NCI-H2081 (cell line): Measurements from ENCODE around the gene ALG5.

Experiments used
- DNase-seq, 2 experiments: peaks; one replicate each; lab custom pipeline; 2025; lab: John Stamatoyannopoulos, UW

The ALG5 gene

GRCh38 chr13:36999054-36999714 is at the start of gene ALG5:
Gene ALG5 (minus strand): TSS chr13:36999340. CDS start chr13:36999300, 40 bp downstream.
- peak; percentile 74 to 88 for DNase-seq

GRCh38 chr13:37047846-37048245 is 48.7 kb upstream of the ALG5 start:
- no peak for DNase-seq

- no peak for DNase-seq
Measured at GRCh38 chr13:37047032-37047431, 47.9 kb upstream of the ALG5 start.

GRCh38 chr13:37046062-37046461 is 46.9 kb upstream of the ALG5 start:
- DNase-seq, result no peak

GRCh38 chr13:37040789-37041188 is 41.6 kb upstream of the ALG5 start:
- no peak for DNase-seq

- DNase-seq, result no peak
Measured at GRCh38 chr13:37039896-37040295, 40.8 kb upstream of the ALG5 start.

GRCh38 chr13:37037241-37037640 is 38.1 kb upstream of the ALG5 start:
- DNase-seq, result no peak

- no peak for DNase-seq
Measured at GRCh38 chr13:37029617-37030016, 30.5 kb upstream of the ALG5 start.

- DNase-seq, result no peak
Measured at GRCh38 chr13:37027639-37028038, 28.5 kb upstream of the ALG5 start.

- DNase-seq, result no peak
Measured at GRCh38 chr13:37026771-37027170, 27.6 kb upstream of the ALG5 start.

- no peak for DNase-seq
Measured at GRCh38 chr13:37023871-37024270, 24.7 kb upstream of the ALG5 start.

GRCh38 chr13:37014609-37015008 is 15.5 kb upstream of the ALG5 start:
- DNase-seq, result no peak

GRCh38 chr13:37011788-37012187 is 12.6 kb upstream of the ALG5 start:
- no peak for DNase-seq

- DNase-seq, result no peak
Measured at GRCh38 chr13:37011002-37011401, 11.9 kb upstream of the ALG5 start.

- DNase-seq, result no peak
Measured at GRCh38 chr13:37010424-37010823, 11.3 kb upstream of the ALG5 start.

- no peak for DNase-seq
Measured at GRCh38 chr13:37009692-37010091, 10.6 kb upstream of the ALG5 start.

GRCh38 chr13:37001921-37002250 is 2.7 kb upstream of the ALG5 start:
- no peak for DNase-seq

GRCh38 chr13:36998624-36999041 is 507 bp downstream of the ALG5 start:
- no peak for DNase-seq

GRCh38 chr13:36997716-36998427 is 1.3 kb downstream of the ALG5 start:
- DNase-seq, result no peak

GRCh38 chr13:36992362-36992761 is 6.8 kb downstream of the ALG5 start:
- DNase-seq, result no peak

- no peak for DNase-seq
Measured at GRCh38 chr13:36986462-36987240, 12.5 kb downstream of the ALG5 start.

- DNase-seq, result peak; percentile 17 to 43
Measured at GRCh38 chr13:36981156-36981743, 17.9 kb downstream of the ALG5 start.
